Endothelial cell of umbilical vein (primary cell): ENCODE results near the gene ATG14.

Experiments used
- EZH2 ChIP-seq: IDR thresholded peaks from 2 replicates; pipeline ENCODE4 v1.6.1; 2012; ENCODE audit warnings: borderline replicate concordance, low read depth, mild to moderate bottlenecking, moderate library complexity, low read length, inconsistent platforms; ENCODE audit not compliant: severe bottlenecking
- FOS ChIP-seq: IDR thresholded peaks from 2 replicates; pipeline ENCODE4 v1.6.1; 2011; ENCODE audit warnings: mild to moderate bottlenecking, low read length, moderate library complexity, borderline replicate concordance; ENCODE audit not compliant: insufficient read depth
- JUN ChIP-seq: IDR thresholded peaks from 2 replicates; pipeline ENCODE4 v1.6.1; 2011; ENCODE audit warnings: borderline replicate concordance, low read depth; ENCODE audit not compliant: insufficient read length, insufficient read depth
- MAX ChIP-seq: IDR thresholded peaks from 2 replicates; pipeline ENCODE4 v1.6.1; 2011; ENCODE audit not compliant: insufficient read depth, insufficient read length
- POLR2A ChIP-seq: IDR thresholded peaks from 2 replicates; pipeline ENCODE4 v1.6.1; 2012; ENCODE audit warnings: low read depth, mild to moderate bottlenecking, control low read depth, low read length
- POLR2AphosphoS5 ChIP-seq: IDR thresholded peaks from 2 replicates; pipeline ENCODE4 v1.6.1; 2012; ENCODE audit warnings: low read depth, mild to moderate bottlenecking, control low read depth, low read length, moderate library complexity; ENCODE audit not compliant: insufficient read depth
- TF ChIP-seq, protein P1 (sequence below), 2 donors: IDR thresholded peaks; 1 replicate in 1 of 2; 2 replicates in 1 of 2; pipeline ENCODE4 v1.5.1; 2011; ENCODE audit warnings: low read length in 2 of 2, mild to moderate bottlenecking in 2 of 2, moderate library complexity in 2 of 2, control low read depth in 1 of 2, inconsistent platforms in 1 of 2, low read depth in 1 of 2; ENCODE audit not compliant: insufficient read depth in 1 of 2; ENCODE audit errors: extremely low read depth in 1 of 2

- TF ChIP-seq, protein P1, sequence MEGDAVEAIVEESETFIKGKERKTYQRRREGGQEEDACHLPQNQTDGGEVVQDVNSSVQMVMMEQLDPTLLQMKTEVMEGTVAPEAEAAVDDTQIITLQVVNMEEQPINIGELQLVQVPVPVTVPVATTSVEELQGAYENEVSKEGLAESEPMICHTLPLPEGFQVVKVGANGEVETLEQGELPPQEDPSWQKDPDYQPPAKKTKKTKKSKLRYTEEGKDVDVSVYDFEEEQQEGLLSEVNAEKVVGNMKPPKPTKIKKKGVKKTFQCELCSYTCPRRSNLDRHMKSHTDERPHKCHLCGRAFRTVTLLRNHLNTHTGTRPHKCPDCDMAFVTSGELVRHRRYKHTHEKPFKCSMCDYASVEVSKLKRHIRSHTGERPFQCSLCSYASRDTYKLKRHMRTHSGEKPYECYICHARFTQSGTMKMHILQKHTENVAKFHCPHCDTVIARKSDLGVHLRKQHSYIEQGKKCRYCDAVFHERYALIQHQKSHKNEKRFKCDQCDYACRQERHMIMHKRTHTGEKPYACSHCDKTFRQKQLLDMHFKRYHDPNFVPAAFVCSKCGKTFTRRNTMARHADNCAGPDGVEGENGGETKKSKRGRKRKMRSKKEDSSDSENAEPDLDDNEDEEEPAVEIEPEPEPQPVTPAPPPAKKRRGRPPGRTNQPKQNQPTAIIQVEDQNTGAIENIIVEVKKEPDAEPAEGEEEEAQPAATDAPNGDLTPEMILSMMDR (IDR thresholded peaks at IDR 0.05; ENCODE audit: extremely low read depth in 1 of 2, insufficient read depth in 1 of 2, low read depth in 1 of 2, low read length in 2 of 2): no peak
- no peak for TF ChIP-seq MAX
- no peak for TF ChIP-seq JUN
- TF ChIP-seq POLR2A: no peak
- TF ChIP-seq EZH2: no peak
- TF ChIP-seq POLR2AphosphoS5: no peak
- no peak for TF ChIP-seq FOS
Measured at GRCh38 chr14:55450987-55451386, 39.4 kb upstream of the ATG14 start.
